ENCODE data around the gene RPL36AL. TPM values are rescaled to one million over a fixed set of nuclear protein-coding genes. Genes with fewer than 3 reads are reported as not detected.
A peak's percentile ranks its signal among the peaks of the same experiment; 100 is the strongest.
"Not testable (repeated sequence)": the region's sequence is repeated elsewhere in the genome, so short reads cannot be mapped to it uniquely, and the experiment has no call there.

The RPL36AL gene
- total and polyA plus RNA-seq, 2 donors (not counting 1 experiment from before 2014, with no cell fraction given): 169 to 171 TPM

DNA sequence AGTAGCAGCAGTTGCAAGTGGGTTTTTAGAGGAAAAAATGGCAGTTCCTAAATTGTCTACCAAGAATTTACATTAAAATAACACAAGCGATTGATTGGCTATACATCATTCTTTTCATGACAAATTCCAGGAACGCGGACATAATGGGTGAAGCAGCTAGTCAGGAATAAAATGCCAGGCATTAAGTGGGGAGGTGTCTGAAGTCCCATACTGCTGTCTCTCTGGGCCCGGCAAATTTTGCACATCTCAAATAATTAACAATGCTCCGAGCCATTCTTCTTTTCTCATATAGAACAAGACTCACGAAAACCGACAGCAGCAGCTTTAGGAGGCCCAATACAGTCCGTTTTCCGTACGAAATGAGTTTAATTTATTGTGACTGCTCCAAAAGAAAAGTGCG lies 696 bp downstream of the RPL36AL start:
- TF ChIP-seq, protein P1, sequence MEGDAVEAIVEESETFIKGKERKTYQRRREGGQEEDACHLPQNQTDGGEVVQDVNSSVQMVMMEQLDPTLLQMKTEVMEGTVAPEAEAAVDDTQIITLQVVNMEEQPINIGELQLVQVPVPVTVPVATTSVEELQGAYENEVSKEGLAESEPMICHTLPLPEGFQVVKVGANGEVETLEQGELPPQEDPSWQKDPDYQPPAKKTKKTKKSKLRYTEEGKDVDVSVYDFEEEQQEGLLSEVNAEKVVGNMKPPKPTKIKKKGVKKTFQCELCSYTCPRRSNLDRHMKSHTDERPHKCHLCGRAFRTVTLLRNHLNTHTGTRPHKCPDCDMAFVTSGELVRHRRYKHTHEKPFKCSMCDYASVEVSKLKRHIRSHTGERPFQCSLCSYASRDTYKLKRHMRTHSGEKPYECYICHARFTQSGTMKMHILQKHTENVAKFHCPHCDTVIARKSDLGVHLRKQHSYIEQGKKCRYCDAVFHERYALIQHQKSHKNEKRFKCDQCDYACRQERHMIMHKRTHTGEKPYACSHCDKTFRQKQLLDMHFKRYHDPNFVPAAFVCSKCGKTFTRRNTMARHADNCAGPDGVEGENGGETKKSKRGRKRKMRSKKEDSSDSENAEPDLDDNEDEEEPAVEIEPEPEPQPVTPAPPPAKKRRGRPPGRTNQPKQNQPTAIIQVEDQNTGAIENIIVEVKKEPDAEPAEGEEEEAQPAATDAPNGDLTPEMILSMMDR (IDR thresholded peaks at IDR 0.05): no peak
- TF ChIP-seq EZH2 (IDR thresholded peaks at IDR 0.05; ENCODE audit: borderline replicate concordance, insufficient read depth, low read depth, low read length, poor library complexity, severe bottlenecking): no peak
- H3K27ac Mint-ChIP-seq: peak overlapping the region; percentile 99
- Histone ChIP-seq H4K20me1 (ENCODE audit: control insufficient read depth, insufficient read depth, low read length, poor library complexity, severe bottlenecking) (peaks cover 42% of the 10 kb centered on the region), H3K4me2 (replicated peaks; ENCODE audit: low read depth, low read length, poor library complexity, severe bottlenecking) (peak overlapping the region; percentile 88), H2AFZ (ENCODE audit: insufficient read depth, low read depth, low read length, poor library complexity, severe bottlenecking) (peak overlapping the region; percentile 76), H3K27me3 (replicated peaks in 1 of 4; ENCODE audit: control extremely low read depth in 1 of 4, control insufficient read depth in 3 of 4, insufficient read depth in 4 of 4, low read length in 3 of 4) (no peaks in the 10 kb centered on the region), H3K36me3 (replicated peaks in 1 of 2; ENCODE audit: control extremely low read depth in 1 of 2, control insufficient read depth in 1 of 2, extremely low read depth in 1 of 2, insufficient read depth in 2 of 2, low read length in 1 of 2) (peaks cover 6 to 19% of the 10 kb centered on the region in 2 experiments), H3K9me3 (ENCODE audit: control extremely low read depth in 1 of 3, control insufficient read depth in 2 of 3, insufficient read depth in 1 of 3, low read length in 2 of 3) (no peaks in the 10 kb centered on the region), H3K4me3 (ENCODE audit: control extremely low read depth in 1 of 5, extremely low read depth in 1 of 5, insufficient read depth in 1 of 5, low read depth in 2 of 5, low read length in 4 of 5) (peak overlapping the region; percentile 90 to 99 (median 97)), H3K9ac (ENCODE audit: low read length) (peak overlapping the region; percentile 94), H3K27ac (ENCODE audit: low read length in 2 of 2) (peak overlapping the region; percentile 96 to 98), H3K79me2 (ENCODE audit: control insufficient read depth, insufficient read depth, low read length) (peaks cover 76% of the 10 kb centered on the region), H3K4me1 (ENCODE audit: control insufficient read depth in 2 of 2, insufficient read depth in 2 of 2, low read length in 2 of 2) (peaks cover 31 to 44% of the 10 kb centered on the region in 2 donors)
- intact Hi-C loops (cut with micrococcal nuclease): loop anchor here (1.0 kb wide), 6 partner anchors 15 to 693 kb away; partner anchors contain the start of genes DMAC2L, L2HGDH, LRR1 and POLE2
- ChIA-PET CTCF (interaction anchor here (0.7 to 6.8 kb wide), 15 partner anchors 10 to 233 kb away, joined by 3 to 93 read pairs (median 4); partner anchors contain the start of genes DNAAF2, KLHDC1, KLHDC2 and LRR1), POLR2A (interaction anchor here (0.8 to 3.4 kb wide), 8 partner anchors 10 to 384 kb away, joined by 3 to 88 read pairs (median 12); partner anchors contain the start of genes DNAAF2, KLHDC2, LRR1 and RPS29)
- H3K27me3 Mint-ChIP-seq: no peaks in the 10 kb centered on the region
- peaks cover 54% of the 10 kb centered on the region for H3K4me1 Mint-ChIP-seq
- ATAC-seq (ENCODE audit: low read depth) (no peak), DNase-seq (no peak)
- 0% methylated on average over 1 of the region's 11 CpGs for WGBS (ENCODE audit: insufficient coverage)
- H3K4me3 Mint-ChIP-seq: peak overlapping the region; percentile 99
- no peaks in the 10 kb centered on the region for H3K9me3 Mint-ChIP-seq (ENCODE audit: insufficient read depth)

DNA sequence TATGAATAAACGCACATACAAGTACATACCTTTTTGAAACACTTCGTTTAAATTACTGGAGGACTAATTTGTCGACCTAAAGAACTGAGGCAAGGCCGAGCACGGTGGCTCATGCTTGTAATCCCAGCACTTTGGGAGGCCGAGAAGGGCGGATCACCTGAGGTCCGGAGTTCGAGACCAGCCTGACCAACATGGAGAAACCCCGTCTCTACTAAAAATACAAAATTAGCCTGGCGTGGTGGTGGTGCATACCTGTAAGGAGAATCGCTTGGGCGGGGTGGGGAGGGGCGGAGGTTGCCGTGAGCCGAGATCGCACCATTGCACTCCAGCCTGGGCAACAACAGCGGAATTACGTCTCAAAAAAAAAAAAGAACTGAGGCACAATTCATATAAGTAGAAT lies 1.2 kb downstream of the RPL36AL start:
- ATAC-seq (ENCODE audit: low read depth); DNase-seq; H3K27me3 Mint-ChIP-seq; H2AFZ ChIP-seq (ENCODE audit: insufficient read depth, low read depth, low read length, poor library complexity, severe bottlenecking); H3K27me3 ChIP-seq (replicated peaks in 1 of 4; ENCODE audit: control extremely low read depth in 1 of 4, control insufficient read depth in 3 of 4, insufficient read depth in 4 of 4, low read length in 3 of 4); H3K9me3 ChIP-seq (ENCODE audit: control extremely low read depth in 1 of 3, control insufficient read depth in 2 of 3, insufficient read depth in 1 of 3, low read length in 2 of 3); intact Hi-C loops (cut with micrococcal nuclease); H3K9me3 Mint-ChIP-seq (ENCODE audit: insufficient read depth): not testable (repeated sequence)
- Histone ChIP-seq H3K36me3 (replicated peaks in 1 of 2; ENCODE audit: control extremely low read depth in 1 of 2, control insufficient read depth in 1 of 2, extremely low read depth in 1 of 2, insufficient read depth in 2 of 2, low read length in 1 of 2) (peaks cover 6 to 19% of the 10 kb centered on the region in 2 experiments), H3K79me2 (ENCODE audit: control insufficient read depth, insufficient read depth, low read length) (peaks cover 74% of the 10 kb centered on the region), H3K4me2 (replicated peaks; ENCODE audit: low read depth, low read length, poor library complexity, severe bottlenecking) (peak overlapping the region; percentile 88), H3K4me1 (ENCODE audit: control insufficient read depth in 2 of 2, insufficient read depth in 2 of 2, low read length in 2 of 2) (peaks cover 30 to 43% of the 10 kb centered on the region in 2 donors), H3K9ac (ENCODE audit: low read length) (peak overlapping the region; percentile 94), H3K27ac (ENCODE audit: low read length in 2 of 2) (peak overlapping the region in 1 of 2 donors; percentile 96), H3K4me3 (ENCODE audit: control extremely low read depth in 1 of 5, extremely low read depth in 1 of 5, insufficient read depth in 1 of 5, low read depth in 2 of 5, low read length in 4 of 5) (peak overlapping the region in 4 of 5 experiments; percentile 90 to 99 (median 98)), H4K20me1 (ENCODE audit: control insufficient read depth, insufficient read depth, low read length, poor library complexity, severe bottlenecking) (peaks cover 42% of the 10 kb centered on the region)
- Mint-ChIP-seq H3K4me3 (peak overlapping the region; percentile 99), H3K27ac (peak overlapping the region; percentile 99), H3K4me1 (peaks cover 52% of the 10 kb centered on the region)
- 65% methylated on average over 11 of the region's 19 CpGs for WGBS (ENCODE audit: insufficient coverage)
- ChIA-PET CTCF (interaction anchor here (2.0 to 3.1 kb wide), 3 partner anchors 33 to 233 kb away, joined by 10 to 57 read pairs (median 18); partner anchors contain the start of genes KLHDC2, NEMF and RPS29), POLR2A (interaction anchor here (0.8 to 3.4 kb wide), 5 partner anchors 9 to 148 kb away, joined by 4 to 88 read pairs (median 53); partner anchors contain the start of genes DNAAF2, KLHDC2, LRR1 and RPS29)
